Measurements from ENCODE around the gene PHF13. TPM values are rescaled to one million over a fixed set of nuclear protein-coding genes. Genes with fewer than 3 reads are reported as not detected.

PHF13 gene
- total and polyA plus RNA-seq, 2 donors (not counting 1 experiment from before 2014, with no cell fraction given) = 12.1 to 13.7 TPM

- DNase-seq (ENCODE audit: low read depth in 2 of 2) = no peak
- no peak overlapping the region for H3K27ac ChIP-seq (ENCODE audit: insufficient read depth, low read length)
- no peaks in the 10 kb centered on the region for H3K79me2 ChIP-seq (ENCODE audit: control insufficient read depth, insufficient read depth, low read length)
- no peaks in the 10 kb centered on the region for H3K36me3 ChIP-seq (ENCODE audit: control insufficient read depth, insufficient read depth, low read length)
- no peaks in the 10 kb centered on the region for H4K20me1 ChIP-seq (ENCODE audit: control insufficient read depth, extremely low read depth, insufficient read depth, low read length)
- no peak overlapping the region for H3K9ac ChIP-seq (ENCODE audit: insufficient read depth, low read length)
- no peak overlapping the region for H3K4me3 ChIP-seq (replicated peaks in 1 of 4; ENCODE audit: control extremely low read depth in 1 of 4, insufficient read depth in 1 of 4, low read depth in 3 of 4, low read length in 4 of 4)
- H3K9me3 ChIP-seq (ENCODE audit: control insufficient read depth, insufficient read depth, low read depth, low read length) = no peaks in the 10 kb centered on the region
- H3K4me2 ChIP-seq (ENCODE audit: extremely low read depth, insufficient read depth, low read length) = no peak overlapping the region
- no peaks in the 10 kb centered on the region for H3K4me1 ChIP-seq (ENCODE audit: control insufficient read depth, extremely low read depth, insufficient read depth, low read length)
- H2AFZ ChIP-seq (ENCODE audit: low read length) = no peak overlapping the region
- TF ChIP-seq EZH2 (IDR thresholded peaks at IDR 0.05; ENCODE audit: low read length, missing control alignments) = no peak
- no peak for TF ChIP-seq CTCF (conservative IDR thresholded peaks at IDR 0.05 in 1 of 2, IDR thresholded peaks at IDR 0.05 in 1 of 2; ENCODE audit: low read depth in 1 of 2, low read length in 2 of 2)
- peaks cover 10% of the 10 kb centered on the region for H3K27me3 ChIP-seq (ENCODE audit: control insufficient read depth, insufficient read depth, low read length)
Measured at GRCh38 chr1:6570987-6571386, 42.5 kb upstream of the PHF13 start.

GRCh38 chr1:6572653-6573383, 40.7 kb upstream of the PHF13 start:
- Histone ChIP-seq H3K4me1 (ENCODE audit: control insufficient read depth, extremely low read depth, insufficient read depth, low read length) (no peaks in the 10 kb centered on the region), H3K27ac (ENCODE audit: insufficient read depth, low read length) (no peak overlapping the region), H3K79me2 (ENCODE audit: control insufficient read depth, insufficient read depth, low read length) (no peaks in the 10 kb centered on the region), H4K20me1 (ENCODE audit: control insufficient read depth, extremely low read depth, insufficient read depth, low read length) (no peaks in the 10 kb centered on the region), H3K4me2 (ENCODE audit: extremely low read depth, insufficient read depth, low read length) (no peak overlapping the region), H3K9me3 (ENCODE audit: control insufficient read depth, insufficient read depth, low read depth, low read length) (no peaks in the 10 kb centered on the region), H3K9ac (ENCODE audit: insufficient read depth, low read length) (no peak overlapping the region), H3K27me3 (ENCODE audit: control insufficient read depth, insufficient read depth, low read length) (peaks cover 7% of the 10 kb centered on the region), H3K36me3 (ENCODE audit: control insufficient read depth, insufficient read depth, low read length) (no peaks in the 10 kb centered on the region), H2AFZ (ENCODE audit: low read length) (no peak overlapping the region), H3K4me3 (replicated peaks in 1 of 4; ENCODE audit: control extremely low read depth in 1 of 4, insufficient read depth in 1 of 4, low read depth in 3 of 4, low read length in 4 of 4) (no peak overlapping the region)
- TF ChIP-seq CTCF (conservative IDR thresholded peaks at IDR 0.05 in 1 of 2, IDR thresholded peaks at IDR 0.05 in 1 of 2; ENCODE audit: low read depth in 1 of 2, low read length in 2 of 2) (no peak), EZH2 (IDR thresholded peaks at IDR 0.05; ENCODE audit: low read length, missing control alignments) (no peak)
- no peak for DNase-seq (ENCODE audit: low read depth in 2 of 2)

- no peaks in the 10 kb centered on the region for H4K20me1 ChIP-seq (ENCODE audit: control insufficient read depth, extremely low read depth, insufficient read depth, low read length)
- DNase-seq (ENCODE audit: low read depth in 2 of 2) = no peak
- no peak overlapping the region for H3K4me2 ChIP-seq (ENCODE audit: extremely low read depth, insufficient read depth, low read length)
- peaks cover under 1% of the 10 kb centered on the region for H3K4me1 ChIP-seq (ENCODE audit: control insufficient read depth, extremely low read depth, insufficient read depth, low read length)
- H3K4me3 ChIP-seq (replicated peaks in 1 of 4; ENCODE audit: control extremely low read depth in 1 of 4, insufficient read depth in 1 of 4, low read depth in 3 of 4, low read length in 4 of 4) = no peak overlapping the region
- H2AFZ ChIP-seq (ENCODE audit: low read length) = no peak overlapping the region
- H3K27me3 ChIP-seq (ENCODE audit: control insufficient read depth, insufficient read depth, low read length) = peaks cover 7% of the 10 kb centered on the region
- H3K27ac ChIP-seq (ENCODE audit: insufficient read depth, low read length) = no peak overlapping the region
- no peaks in the 10 kb centered on the region for H3K36me3 ChIP-seq (ENCODE audit: control insufficient read depth, insufficient read depth, low read length)
- no peaks in the 10 kb centered on the region for H3K9me3 ChIP-seq (ENCODE audit: control insufficient read depth, insufficient read depth, low read depth, low read length)
- no peak overlapping the region for H3K9ac ChIP-seq (ENCODE audit: insufficient read depth, low read length)
- no peaks in the 10 kb centered on the region for H3K79me2 ChIP-seq (ENCODE audit: control insufficient read depth, insufficient read depth, low read length)
- no peak for TF ChIP-seq CTCF (conservative IDR thresholded peaks at IDR 0.05 in 1 of 2, IDR thresholded peaks at IDR 0.05 in 1 of 2; ENCODE audit: low read depth in 1 of 2, low read length in 2 of 2)
- no peak for TF ChIP-seq EZH2 (IDR thresholded peaks at IDR 0.05; ENCODE audit: low read length, missing control alignments)
Measured at GRCh38 chr1:6574025-6574620, 39.4 kb upstream of the PHF13 start.

Measured in fibroblast of lung (primary cell).